Measurements from ENCODE around the gene SH3TC2.

DNA sequence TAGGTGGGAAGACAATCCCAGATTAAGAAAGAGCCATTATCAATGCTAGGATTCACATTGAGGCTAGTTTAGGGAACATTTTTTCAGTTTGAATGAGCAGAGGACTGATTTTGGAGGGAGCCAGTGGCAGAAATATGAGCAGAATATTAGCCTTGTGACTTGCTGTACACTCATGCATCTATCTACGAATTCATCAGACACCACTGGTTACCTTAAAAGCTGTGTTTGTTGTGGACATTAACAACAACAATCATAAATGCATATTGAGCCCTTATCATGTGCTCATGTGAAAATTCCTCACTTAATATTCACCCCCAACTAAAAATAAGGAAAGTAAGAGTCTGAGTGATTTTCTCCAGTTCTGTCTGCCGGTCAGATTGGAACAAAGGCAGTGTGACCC, 9.9 kb upstream of the SH3TC2 start:
- TF ChIP-seq JUND (IDR thresholded peaks at IDR 0.05; ENCODE audit: low read depth, low read length): no peak
- no peak for TF ChIP-seq ZZZ3 (IDR thresholded peaks at IDR 0.05; ENCODE audit: control insufficient read depth, insufficient read length, low read depth)

All from GM12878 (cell line).